Measurements from ENCODE around the gene EVA1C. TPM values are rescaled to one million over a fixed set of nuclear protein-coding genes. Genes with fewer than 3 reads are reported as not detected.
A peak's percentile ranks its signal among the peaks of the same experiment; 100 is the strongest.
"Not testable (repeated sequence)": the region's sequence is repeated elsewhere in the genome, so short reads cannot be mapped to it uniquely, and the experiment has no call there.

Gene EVA1C
- total RNA-seq, 2 experiments from 2014 or later: 11.1 to 12.7 TPM

- Mint-ChIP-seq H3K4me1 (ENCODE audit: low read depth) (no peaks in the 10 kb centered on the region), H3K36me3 (ENCODE audit: low read depth) (peaks cover 47% of the 10 kb centered on the region), H3K9me3 (no peaks in the 10 kb centered on the region), H3K4me3 (no peak overlapping the region), H3K27me3 (no peaks in the 10 kb centered on the region), H3K27ac (no peak overlapping the region)
- Histone ChIP-seq H3K4me3 (ENCODE audit: low read length) (no peak overlapping the region), H3K27me3 (ENCODE audit: control insufficient read depth in 1 of 2, insufficient read depth in 2 of 2, low read length in 2 of 2) (no peaks in the 10 kb centered on the region), H3K4me1 (ENCODE audit: insufficient read depth, low read length) (no peaks in the 10 kb centered on the region), H3K9me3 (ENCODE audit: control insufficient read depth in 1 of 2, insufficient read depth in 1 of 2, low read length in 2 of 2) (no peaks in the 10 kb centered on the region), H3K36me3 (ENCODE audit: insufficient read depth, low read length) (peaks cover 5% of the 10 kb centered on the region), H3K27ac (ENCODE audit: low read depth in 1 of 2, low read length in 2 of 2) (no peak overlapping the region)
- POLR2A ChIA-PET: no interaction called here
- intact Hi-C loops (cut with DNase I, micrococcal nuclease): no loop called here
- CTCF ChIA-PET: no interaction called here
- no peak for TF ChIP-seq CTCF (IDR thresholded peaks at IDR 0.05)
- ATAC-seq (ENCODE audit: poor library complexity) (no peak), DNase-seq (no peak)
These were observed 94.9 kb downstream of the EVA1C start for GRCh38 chr21:32507342-32507919.

DNA sequence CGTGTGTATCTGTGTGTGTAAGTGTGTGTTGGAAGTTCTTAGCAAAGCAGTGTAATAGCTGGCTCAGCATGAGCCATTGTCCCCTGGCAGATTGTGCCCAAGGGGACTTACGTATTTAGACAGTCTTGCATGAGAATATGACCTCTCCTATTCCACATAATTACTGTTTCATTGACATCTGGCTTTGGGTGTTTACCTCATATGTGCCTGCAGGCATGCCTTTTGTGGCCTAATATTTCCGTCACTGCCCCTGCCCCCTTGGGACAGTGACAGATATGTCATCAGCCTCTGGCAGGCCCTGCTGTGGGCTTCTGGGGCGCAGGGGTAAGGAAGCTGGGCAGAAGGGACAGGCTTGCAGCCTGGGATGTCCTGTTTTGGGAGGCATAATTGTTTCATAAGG lies 95.5 kb downstream of the EVA1C start:
- H3K27me3 ChIP-seq (ENCODE audit: control insufficient read depth in 1 of 2, insufficient read depth in 2 of 2, low read length in 2 of 2); H3K4me1 ChIP-seq (ENCODE audit: insufficient read depth, low read length); H3K9me3 ChIP-seq (ENCODE audit: control insufficient read depth in 1 of 2, insufficient read depth in 1 of 2, low read length in 2 of 2); intact Hi-C loops (cut with DNase I, micrococcal nuclease); H3K9me3 Mint-ChIP-seq; DNase-seq; CTCF ChIA-PET; H3K4me3 ChIP-seq (ENCODE audit: low read length); H3K27ac Mint-ChIP-seq; H3K36me3 ChIP-seq (ENCODE audit: insufficient read depth, low read length); ATAC-seq (ENCODE audit: poor library complexity); H3K27me3 Mint-ChIP-seq; H3K4me3 Mint-ChIP-seq; H3K4me1 Mint-ChIP-seq (ENCODE audit: low read depth); H3K27ac ChIP-seq (ENCODE audit: low read depth in 1 of 2, low read length in 2 of 2): not testable (repeated sequence)
- H3K36me3 Mint-ChIP-seq (ENCODE audit: low read depth): peaks cover 47% of the 10 kb centered on the region
- POLR2A ChIA-PET: interaction anchor here (0.6 kb wide), 1 partner anchor 95 kb away, joined by 3 read pairs; no protein-coding TSS in a partner anchor

DNA sequence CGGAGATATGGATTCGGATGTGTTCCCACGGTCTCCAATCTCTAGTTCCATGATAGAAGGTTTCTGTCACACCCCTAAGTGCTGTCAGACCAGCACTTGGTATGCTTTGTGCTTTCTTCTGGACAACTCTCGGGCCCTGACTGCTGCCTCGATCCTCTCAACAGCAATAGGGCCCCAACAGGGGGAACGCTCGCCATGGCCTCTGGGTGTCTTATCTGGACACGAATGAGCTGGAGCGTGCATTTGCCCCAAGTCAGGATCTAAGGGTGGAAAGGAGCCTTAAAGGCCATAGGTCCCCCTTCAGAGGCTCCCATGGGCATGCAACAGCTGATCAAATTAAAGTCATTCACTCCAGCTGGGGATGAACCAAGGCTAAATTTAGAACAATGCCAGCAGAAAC lies 96.1 kb downstream of the EVA1C start:
- H3K9me3 Mint-ChIP-seq: no peaks in the 10 kb centered on the region
- no peak for TF ChIP-seq CTCF (IDR thresholded peaks at IDR 0.05)
- peaks cover 3% of the 10 kb centered on the region for H3K36me3 ChIP-seq (ENCODE audit: insufficient read depth, low read length)
- H3K27ac ChIP-seq (ENCODE audit: low read depth in 1 of 2, low read length in 2 of 2): no peak overlapping the region
- no peaks in the 10 kb centered on the region for H3K4me1 Mint-ChIP-seq (ENCODE audit: low read depth)
- intact Hi-C loops (cut with DNase I, micrococcal nuclease): no loop called here
- ATAC-seq (ENCODE audit: poor library complexity) (no peak), DNase-seq (no peak)
- no peaks in the 10 kb centered on the region for H3K4me1 ChIP-seq (ENCODE audit: insufficient read depth, low read length)
- no peak overlapping the region for H3K4me3 ChIP-seq (ENCODE audit: low read length)
- no peaks in the 10 kb centered on the region for H3K27me3 Mint-ChIP-seq
- H3K27me3 ChIP-seq (ENCODE audit: control insufficient read depth in 1 of 2, insufficient read depth in 2 of 2, low read length in 2 of 2): no peaks in the 10 kb centered on the region
- H3K9me3 ChIP-seq (ENCODE audit: control insufficient read depth in 1 of 2, insufficient read depth in 1 of 2, low read length in 2 of 2): no peaks in the 10 kb centered on the region
- POLR2A ChIA-PET: interaction anchor here (0.6 kb wide), 1 partner anchor 96 kb away, joined by 3 read pairs; no protein-coding TSS in a partner anchor
- H3K27ac Mint-ChIP-seq: no peak overlapping the region
- H3K36me3 Mint-ChIP-seq (ENCODE audit: low read depth): peaks cover 47% of the 10 kb centered on the region
- no peak overlapping the region for H3K4me3 Mint-ChIP-seq
- CTCF ChIA-PET: no interaction called here

GRCh38 chr21:32508975-32509374 lies 96.5 kb downstream of the EVA1C start:
- H3K4me3 Mint-ChIP-seq; H3K4me1 ChIP-seq (ENCODE audit: insufficient read depth, low read length); intact Hi-C loops (cut with DNase I, micrococcal nuclease); H3K36me3 ChIP-seq (ENCODE audit: insufficient read depth, low read length); H3K27me3 ChIP-seq (ENCODE audit: control insufficient read depth in 1 of 2, insufficient read depth in 2 of 2, low read length in 2 of 2); H3K4me1 Mint-ChIP-seq (ENCODE audit: low read depth); H3K27ac Mint-ChIP-seq; H3K4me3 ChIP-seq (ENCODE audit: low read length); H3K27ac ChIP-seq (ENCODE audit: low read depth in 1 of 2, low read length in 2 of 2); H3K9me3 ChIP-seq (ENCODE audit: control insufficient read depth in 1 of 2, insufficient read depth in 1 of 2, low read length in 2 of 2); ATAC-seq (ENCODE audit: poor library complexity); POLR2A ChIA-PET; H3K9me3 Mint-ChIP-seq; H3K27me3 Mint-ChIP-seq; CTCF ChIA-PET: not testable (repeated sequence)
- DNase-seq: peak in 1 of 14 experiments; percentile 10
- H3K36me3 Mint-ChIP-seq (ENCODE audit: low read depth): peaks cover 43% of the 10 kb centered on the region
